Uterus (tissue), 2 donors: ENCODE results near the gene RPRD2.

Experiments
- CTCF ChIP-seq, 4 experiments: fragments of 200-600 bp in 2 of 4; fragments of 450-650 bp in 2 of 4; sonication (generic) in 2 of 4; IDR thresholded peaks; one replicate each; pipeline ENCODE4 v1.5.1; 2016 to 2019; ENCODE audit warnings: antibody characterized with exemption in 4 of 4, mild to moderate bottlenecking in 2 of 4, moderate library complexity in 1 of 4
- POLR2A ChIP-seq, 2 donors: fragments of 450-650 bp; IDR thresholded peaks; one replicate each; pipeline ENCODE4 v1.6.1; 2016; ENCODE audit warnings: antibody characterized with exemption in 2 of 2, mild to moderate bottlenecking in 1 of 2, moderate library complexity in 1 of 2

GRCh38 chr1:150512846-150513245 lies 148.9 kb downstream of the RPRD2 start:
- TF ChIP-seq CTCF (IDR thresholded peaks at IDR 0.05) = no peak
- TF ChIP-seq POLR2A (IDR thresholded peaks at IDR 0.05) = no peak
